IPS-18c (cell line): ENCODE results near the gene GALNT1.

Experiments used
- H3K4me3 ChIP-seq: 2 replicates; pipeline ENCODE4 v1.7.0; 2013; ENCODE audit warnings: low read depth, mild to moderate bottlenecking, low read length, moderate library complexity; ENCODE audit not compliant: insufficient read depth
- H3K9me3 ChIP-seq: one replicate; pipeline ENCODE4 v1.6.1; 2013; ENCODE audit warnings: mild to moderate bottlenecking, low read length, moderate library complexity; ENCODE audit not compliant: control insufficient read depth, insufficient read depth

GALNT1 gene

GRCh38 chr18:35605686-35606417 is 24.3 kb downstream of the GALNT1 start:
- no peaks in the 10 kb centered on the region for H3K9me3 ChIP-seq
- no peak overlapping the region for H3K4me3 ChIP-seq

GRCh38 chr18:35609236-35609635 is 27.7 kb downstream of the GALNT1 start:
- Histone ChIP-seq H3K9me3 (no peaks in the 10 kb centered on the region), H3K4me3 (no peak overlapping the region)

- H3K4me3 ChIP-seq, result no peak overlapping the region
- H3K9me3 ChIP-seq, result no peaks in the 10 kb centered on the region
Observed at GRCh38 chr18:35610089-35610488, 28.5 kb downstream of the GALNT1 start.

GRCh38 chr18:35610724-35611123 is 29.2 kb downstream of the GALNT1 start:
- Histone ChIP-seq H3K9me3 (no peaks in the 10 kb centered on the region), H3K4me3 (no peak overlapping the region)

GRCh38 chr18:35611518-35611917 is 30.0 kb downstream of the GALNT1 start:
- no peaks in the 10 kb centered on the region for H3K9me3 ChIP-seq
- H3K4me3 ChIP-seq, result no peak overlapping the region

GRCh38 chr18:35616074-35616473 is 34.5 kb downstream of the GALNT1 start:
- no peaks in the 10 kb centered on the region for H3K9me3 ChIP-seq
- no peak overlapping the region for H3K4me3 ChIP-seq

GRCh38 chr18:35616664-35617423 is 35.3 kb downstream of the GALNT1 start:
- Histone ChIP-seq H3K4me3 (no peak overlapping the region), H3K9me3 (no peaks in the 10 kb centered on the region)

GRCh38 chr18:35617865-35618264 is 36.3 kb downstream of the GALNT1 start:
- Histone ChIP-seq H3K9me3 (no peaks in the 10 kb centered on the region), H3K4me3 (no peak overlapping the region)

- no peak overlapping the region for H3K4me3 ChIP-seq
- H3K9me3 ChIP-seq, result no peaks in the 10 kb centered on the region
Observed at GRCh38 chr18:35618289-35618688, 36.7 kb downstream of the GALNT1 start.

- H3K4me3 ChIP-seq, result no peak overlapping the region
Observed at GRCh38 chr18:35618696-35619095, 37.2 kb downstream of the GALNT1 start.

GRCh38 chr18:35619464-35619863 is 37.9 kb downstream of the GALNT1 start:
- Histone ChIP-seq H3K4me3 (no peak overlapping the region), H3K9me3 (no peaks in the 10 kb centered on the region)

More at GRCh38 chr18:35618696-35619095, 37.2 kb downstream of the GALNT1 start:
- H3K9me3 ChIP-seq, result no peaks in the 10 kb centered on the region

- H3K4me3 ChIP-seq, result no peak overlapping the region
- no peaks in the 10 kb centered on the region for H3K9me3 ChIP-seq
Observed at GRCh38 chr18:35619941-35620340, 38.4 kb downstream of the GALNT1 start.

- no peak overlapping the region for H3K4me3 ChIP-seq
- H3K9me3 ChIP-seq, result no peaks in the 10 kb centered on the region
Observed at GRCh38 chr18:35620765-35621164, 39.2 kb downstream of the GALNT1 start.

GRCh38 chr18:35623255-35623654 is 41.7 kb downstream of the GALNT1 start:
- Histone ChIP-seq H3K4me3 (no peak overlapping the region), H3K9me3 (peaks cover 2% of the 10 kb centered on the region)

GRCh38 chr18:35624146-35624545 is 42.6 kb downstream of the GALNT1 start:
- no peak overlapping the region for H3K4me3 ChIP-seq
- H3K9me3 ChIP-seq, result peaks cover 2% of the 10 kb centered on the region

- Histone ChIP-seq H3K9me3 (peaks cover 2% of the 10 kb centered on the region), H3K4me3 (no peak overlapping the region)
Observed at GRCh38 chr18:35625232-35625631, 43.7 kb downstream of the GALNT1 start.

GRCh38 chr18:35633761-35634160 is 52.2 kb downstream of the GALNT1 start:
- H3K9me3 ChIP-seq, result no peaks in the 10 kb centered on the region

GRCh38 chr18:35634323-35634722 is 52.8 kb downstream of the GALNT1 start:
- no peaks in the 10 kb centered on the region for H3K9me3 ChIP-seq
- H3K4me3 ChIP-seq, result no peak overlapping the region

More at GRCh38 chr18:35633761-35634160, 52.2 kb downstream of the GALNT1 start:
- no peak overlapping the region for H3K4me3 ChIP-seq
